Hepatocyte (in vitro differentiated cells): ENCODE measurements around the gene DIPK1A.

ENCODE experiments used
- EZH2 ChIP-seq: fragments of 200-600 bp; sonication (generic); IDR thresholded peaks from 2 replicates; pipeline ENCODE4 v1.6.1; 2016; ENCODE audit warnings: antibody characterized with exemption, mild to moderate bottlenecking, borderline replicate concordance
- TF ChIP-seq, protein P1 (sequence below): fragments of 200-600 bp; sonication (generic); IDR thresholded peaks from 2 replicates; pipeline ENCODE4 v1.5.1; 2016; ENCODE audit warnings: antibody characterized with exemption, mild to moderate bottlenecking; ENCODE audit not compliant: poor library complexity

DNA sequence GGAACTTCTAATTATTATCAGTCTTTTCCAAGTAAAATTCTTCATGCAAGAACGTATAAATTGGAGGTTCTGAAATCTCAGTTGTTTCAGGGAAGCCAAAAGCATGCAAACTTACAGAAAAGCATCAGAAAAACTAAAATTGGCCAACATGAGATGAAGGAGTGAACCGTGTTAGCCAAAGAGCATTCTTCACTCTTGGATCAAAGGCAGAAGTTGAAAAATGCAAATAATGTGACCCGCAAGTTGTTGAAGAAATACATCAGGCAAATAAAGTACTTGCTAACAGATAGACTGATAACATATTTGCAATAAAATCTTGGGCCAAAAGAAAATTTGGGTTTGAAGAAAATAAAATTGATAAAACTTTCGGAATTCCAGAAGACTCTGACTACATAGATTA is 29.6 kb downstream of the DIPK1A start:
- TF ChIP-seq, protein P1, sequence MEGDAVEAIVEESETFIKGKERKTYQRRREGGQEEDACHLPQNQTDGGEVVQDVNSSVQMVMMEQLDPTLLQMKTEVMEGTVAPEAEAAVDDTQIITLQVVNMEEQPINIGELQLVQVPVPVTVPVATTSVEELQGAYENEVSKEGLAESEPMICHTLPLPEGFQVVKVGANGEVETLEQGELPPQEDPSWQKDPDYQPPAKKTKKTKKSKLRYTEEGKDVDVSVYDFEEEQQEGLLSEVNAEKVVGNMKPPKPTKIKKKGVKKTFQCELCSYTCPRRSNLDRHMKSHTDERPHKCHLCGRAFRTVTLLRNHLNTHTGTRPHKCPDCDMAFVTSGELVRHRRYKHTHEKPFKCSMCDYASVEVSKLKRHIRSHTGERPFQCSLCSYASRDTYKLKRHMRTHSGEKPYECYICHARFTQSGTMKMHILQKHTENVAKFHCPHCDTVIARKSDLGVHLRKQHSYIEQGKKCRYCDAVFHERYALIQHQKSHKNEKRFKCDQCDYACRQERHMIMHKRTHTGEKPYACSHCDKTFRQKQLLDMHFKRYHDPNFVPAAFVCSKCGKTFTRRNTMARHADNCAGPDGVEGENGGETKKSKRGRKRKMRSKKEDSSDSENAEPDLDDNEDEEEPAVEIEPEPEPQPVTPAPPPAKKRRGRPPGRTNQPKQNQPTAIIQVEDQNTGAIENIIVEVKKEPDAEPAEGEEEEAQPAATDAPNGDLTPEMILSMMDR = no peak
- TF ChIP-seq EZH2 = no peak
